T-helper 1 cell (primary cell): ENCODE measurements around the gene CENPU.
"Not testable (repeated sequence)": the region's sequence is repeated elsewhere in the genome, so short reads cannot be mapped to it uniquely, and the experiment has no call there.

Source experiments
- DNase-seq, 5 donors: peaks; one replicate each; pipeline ENCODE4 v3.0.0-alpha.2; 2012 to 2020

The CENPU gene

GRCh38 chr4:184664445-184665210 lies 69.3 kb downstream of the CENPU start:
- DNase-seq = no peak

GRCh38 chr4:184662236-184662635 lies 71.7 kb downstream of the CENPU start:
- DNase-seq = no peak

- DNase-seq = no peak
These were observed 72.9 kb downstream of the CENPU start for GRCh38 chr4:184660978-184661377.

GRCh38 chr4:184657820-184658219 lies 76.1 kb downstream of the CENPU start:
- DNase-seq = not testable (repeated sequence)

GRCh38 chr4:184657144-184657543 lies 76.8 kb downstream of the CENPU start:
- no peak for DNase-seq

- DNase-seq = no peak
These were observed 77.7 kb downstream of the CENPU start for GRCh38 chr4:184655889-184656869.

GRCh38 chr4:184653650-184654049 lies 80.2 kb downstream of the CENPU start:
- DNase-seq = no peak

GRCh38 chr4:184652681-184653080 lies 81.2 kb downstream of the CENPU start:
- not testable (repeated sequence) for DNase-seq

GRCh38 chr4:184651899-184652298 lies 82.0 kb downstream of the CENPU start:
- no peak for DNase-seq

GRCh38 chr4:184649971-184650855 lies 83.7 kb downstream of the CENPU start:
- no peak for DNase-seq

- DNase-seq = peak; percentile 92 to 98 (median 94)
These were observed 84.6 kb downstream of the CENPU start, which contains the start of the genes CASP3 and PRIMPOL for GRCh38 chr4:184649026-184649970. Gene CASP3 (minus strand): TSS chr4:184649447. CDS start chr4:184638453, 10,994 bp downstream. Gene PRIMPOL (plus strand): TSS chr4:184649738. CDS start chr4:184657141, 7,403 bp downstream.

GRCh38 chr4:184648313-184649025 lies 85.4 kb downstream of the CENPU start:
- DNase-seq = peak; percentile 22 to 58 (median 32)

- DNase-seq = no peak
These were observed 85.9 kb downstream of the CENPU start for GRCh38 chr4:184648054-184648312.

- DNase-seq = no peak
These were observed 86.4 kb downstream of the CENPU start for GRCh38 chr4:184647266-184648053.

- no peak for DNase-seq
These were observed 87.8 kb downstream of the CENPU start for GRCh38 chr4:184645904-184646610.

- DNase-seq = peak in 1 of 5 donors; percentile 52
These were observed 89.2 kb downstream of the CENPU start for GRCh38 chr4:184644553-184645307.
